Upper lobe of left lung (tissue), 4 donors: ENCODE results near the gene ANKRD44.

Experiments used
- CTCF ChIP-seq, 6 experiments: fragments of 450-650 bp in 4 of 6; fragments of 200-600 bp in 2 of 6; sonication (generic) in 2 of 6; IDR thresholded peaks; one replicate each; pipeline ENCODE4 v1.5.1; 2016 to 2019; ENCODE audit warnings: antibody characterized with exemption in 6 of 6
- EP300 ChIP-seq, 4 donors: sonication (generic); formaldehyde crosslinking; IDR thresholded peaks; one replicate each; pipeline ENCODE4 v1.5.1; 2017; ENCODE audit warnings: antibody characterized with exemption in 4 of 4, control low read depth in 2 of 4
- POLR2A ChIP-seq, 4 donors: fragments of 450-650 bp; IDR thresholded peaks; one replicate each; pipeline ENCODE4 v1.5.1; 2016 to 2017; ENCODE audit warnings: antibody characterized with exemption in 4 of 4, mild to moderate bottlenecking in 2 of 4
- POLR2AphosphoS5 ChIP-seq, 2 donors: sonication (generic); formaldehyde crosslinking; IDR thresholded peaks; one replicate each; pipeline ENCODE4 v1.5.1; 2017; ENCODE audit warnings: antibody characterized with exemption in 2 of 2

DNA sequence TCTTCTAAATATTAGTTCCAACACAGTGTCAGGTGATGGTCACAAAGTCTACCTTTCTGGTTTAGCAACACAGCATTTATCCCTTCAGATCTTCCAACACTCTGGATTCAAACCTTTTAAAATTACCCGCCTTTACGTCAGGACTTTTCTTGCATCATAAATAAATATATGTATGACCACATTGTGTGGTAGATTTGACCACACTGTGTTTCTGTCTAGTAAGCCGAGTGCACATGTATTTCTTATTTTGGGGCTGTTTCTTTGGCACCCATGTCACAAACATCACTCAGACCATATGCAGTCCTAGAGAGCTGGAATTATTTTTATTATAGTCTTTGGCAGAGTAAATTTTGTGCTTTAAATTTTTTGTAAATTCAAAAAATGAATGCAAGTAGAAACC lies 172.1 kb downstream of the ANKRD44 start:
- TF ChIP-seq POLR2AphosphoS5 (IDR thresholded peaks at IDR 0.05) (no peak), CTCF (IDR thresholded peaks at IDR 0.05) (no peak), POLR2A (IDR thresholded peaks at IDR 0.05) (no peak), EP300 (IDR thresholded peaks at IDR 0.05) (no peak)
